Cardiac muscle cell (in vitro differentiated cells and primary cell): ENCODE measurements around the gene PPM1H. TPM values are rescaled to one million over a fixed set of nuclear protein-coding genes. Genes with fewer than 3 reads are reported as not detected.

Source experiments
- DNase-seq, 2 donors: peaks; one replicate each; pipeline versions ENCODE4 v3.0.0 to v3.0.0-alpha.2; 2010 to 2017; ENCODE audit warnings: low read depth in 1 of 2, low spot score in 1 of 2
- H3K27ac ChIP-seq: fragments of 200-600 bp; sonication (generic); 2 replicates; pipeline ENCODE4 v1.5.1; 2016
- H3K27me3 ChIP-seq: fragments of 200-600 bp; sonication (generic); 2 replicates; pipeline ENCODE4 v1.6.0; 2016; ENCODE audit warnings: control low read depth
- H3K36me3 ChIP-seq: fragments of 200-600 bp; sonication (generic); 2 replicates; pipeline ENCODE4 v1.5.1; 2016; ENCODE audit warnings: control low read depth
- H3K4me1 ChIP-seq: fragments of 200-600 bp; sonication (generic); 2 replicates; pipeline ENCODE4 v1.8.1; 2017; ENCODE audit warnings: low read depth, mild to moderate bottlenecking, mixed run types
- H3K4me3 ChIP-seq: fragments of 200-600 bp; sonication (generic); 2 replicates; pipeline ENCODE4 v1.5.1; 2016; ENCODE audit warnings: mild to moderate bottlenecking
- H3K9me3 ChIP-seq: fragments of 200-600 bp; sonication (generic); 2 replicates; pipeline ENCODE4 v1.5.1; 2017; ENCODE audit warnings: low read depth, mild to moderate bottlenecking, control low read depth
- polyA plus RNA-seq: library from polyadenylated mRNA; unstranded; fragments of >200 nt; fragmentation: Nextera tagmentation; extraction: Ambion mirVana; gene quantifications from 2 replicates; pipeline ENCODE4 v1.2.1, GENCODE V29; 2016
- total RNA-seq: library from RNA; depleted of rRNA; stranded (reverse); fragments of >200 nt; gene quantifications from 2 replicates; pipeline ENCODE4 v1.2.3, GENCODE V29; 2016
- TF ChIP-seq, protein P1 (sequence below): IDR thresholded peaks from 2 replicates; pipeline ENCODE4 v1.5.1; 2012; ENCODE audit warnings: low read depth, mild to moderate bottlenecking, low read length

Gene PPM1H
- total and polyA plus RNA-seq, 2 experiments from 2014 or later, result 2.9 to 3.3 TPM

DNA sequence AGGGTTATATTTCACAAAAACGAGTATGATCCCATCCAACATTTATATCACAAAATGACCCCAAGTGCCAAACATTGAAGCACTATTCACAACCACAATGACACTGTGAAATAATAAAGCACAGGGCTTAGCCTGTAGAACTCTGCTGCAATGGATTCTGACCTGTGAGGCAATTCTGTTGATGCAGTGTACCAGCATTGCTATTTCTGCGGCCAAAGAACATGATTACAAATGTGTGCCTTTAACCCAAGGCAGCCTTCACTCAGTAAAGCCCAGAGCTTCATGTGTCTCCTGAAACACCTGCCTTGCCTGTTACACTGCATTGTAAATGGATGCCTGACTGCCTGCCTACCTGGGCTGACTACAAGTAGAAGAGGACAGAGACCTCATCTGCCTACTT, 158.0 kb downstream of the PPM1H start:
- Histone ChIP-seq H3K36me3 (no peaks in the 10 kb centered on the region), H3K27ac (no peak overlapping the region), H3K9me3 (no peaks in the 10 kb centered on the region), H3K27me3 (no peaks in the 10 kb centered on the region), H3K4me3 (no peak overlapping the region), H3K4me1 (no peaks in the 10 kb centered on the region)
- TF ChIP-seq, protein P1, sequence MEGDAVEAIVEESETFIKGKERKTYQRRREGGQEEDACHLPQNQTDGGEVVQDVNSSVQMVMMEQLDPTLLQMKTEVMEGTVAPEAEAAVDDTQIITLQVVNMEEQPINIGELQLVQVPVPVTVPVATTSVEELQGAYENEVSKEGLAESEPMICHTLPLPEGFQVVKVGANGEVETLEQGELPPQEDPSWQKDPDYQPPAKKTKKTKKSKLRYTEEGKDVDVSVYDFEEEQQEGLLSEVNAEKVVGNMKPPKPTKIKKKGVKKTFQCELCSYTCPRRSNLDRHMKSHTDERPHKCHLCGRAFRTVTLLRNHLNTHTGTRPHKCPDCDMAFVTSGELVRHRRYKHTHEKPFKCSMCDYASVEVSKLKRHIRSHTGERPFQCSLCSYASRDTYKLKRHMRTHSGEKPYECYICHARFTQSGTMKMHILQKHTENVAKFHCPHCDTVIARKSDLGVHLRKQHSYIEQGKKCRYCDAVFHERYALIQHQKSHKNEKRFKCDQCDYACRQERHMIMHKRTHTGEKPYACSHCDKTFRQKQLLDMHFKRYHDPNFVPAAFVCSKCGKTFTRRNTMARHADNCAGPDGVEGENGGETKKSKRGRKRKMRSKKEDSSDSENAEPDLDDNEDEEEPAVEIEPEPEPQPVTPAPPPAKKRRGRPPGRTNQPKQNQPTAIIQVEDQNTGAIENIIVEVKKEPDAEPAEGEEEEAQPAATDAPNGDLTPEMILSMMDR, result no peak
- no peak for DNase-seq

DNA sequence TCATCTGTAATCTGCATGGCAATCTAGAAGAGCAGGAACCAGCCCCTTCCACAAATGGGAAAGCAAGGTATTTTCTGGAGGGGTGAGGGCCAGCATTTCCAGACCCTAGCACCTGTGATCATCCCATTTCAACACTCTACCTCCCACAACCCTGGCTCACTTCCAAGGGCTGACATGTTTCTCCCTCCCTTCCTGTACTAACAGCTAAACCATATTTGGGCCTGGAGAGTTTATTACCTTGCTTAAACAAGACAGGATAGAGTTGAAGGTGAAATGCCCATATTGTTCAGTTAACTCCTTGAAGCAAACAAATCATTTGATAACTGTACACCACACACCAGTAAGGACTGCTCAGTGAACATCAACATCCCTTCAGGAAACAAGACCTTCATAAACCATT, 158.4 kb downstream of the PPM1H start:
- Histone ChIP-seq H3K4me1 (no peaks in the 10 kb centered on the region), H3K36me3 (no peaks in the 10 kb centered on the region), H3K27ac (no peak overlapping the region), H3K4me3 (no peak overlapping the region), H3K27me3 (no peaks in the 10 kb centered on the region), H3K9me3 (no peaks in the 10 kb centered on the region)
- no peak for DNase-seq
- TF ChIP-seq, protein P1, result no peak

DNA sequence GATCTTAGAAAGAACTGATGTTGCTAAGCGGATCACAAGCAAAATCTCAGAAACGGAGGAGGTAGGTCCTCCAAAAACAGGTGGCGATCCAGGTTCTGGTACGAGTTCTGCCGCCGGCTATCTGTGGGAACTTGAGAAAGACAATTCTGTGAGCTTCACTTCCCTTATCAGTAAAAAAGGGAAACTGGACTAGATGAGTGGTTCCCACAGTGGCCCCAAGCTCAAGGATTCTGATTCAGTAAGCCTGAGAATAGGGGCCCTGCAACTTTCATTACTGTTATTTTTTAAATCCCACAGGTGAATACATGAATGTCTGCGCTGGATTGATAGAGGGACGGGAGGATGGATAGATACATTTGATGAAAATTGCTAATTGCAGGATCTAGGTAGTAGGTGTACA, 160.2 kb downstream of the PPM1H start:
- TF ChIP-seq, protein P1, result no peak
- Histone ChIP-seq H3K36me3 (no peaks in the 10 kb centered on the region), H3K27me3 (no peaks in the 10 kb centered on the region), H3K27ac (no peak overlapping the region), H3K9me3 (no peaks in the 10 kb centered on the region), H3K4me3 (no peak overlapping the region), H3K4me1 (no peaks in the 10 kb centered on the region)
- no peak for DNase-seq

DNA sequence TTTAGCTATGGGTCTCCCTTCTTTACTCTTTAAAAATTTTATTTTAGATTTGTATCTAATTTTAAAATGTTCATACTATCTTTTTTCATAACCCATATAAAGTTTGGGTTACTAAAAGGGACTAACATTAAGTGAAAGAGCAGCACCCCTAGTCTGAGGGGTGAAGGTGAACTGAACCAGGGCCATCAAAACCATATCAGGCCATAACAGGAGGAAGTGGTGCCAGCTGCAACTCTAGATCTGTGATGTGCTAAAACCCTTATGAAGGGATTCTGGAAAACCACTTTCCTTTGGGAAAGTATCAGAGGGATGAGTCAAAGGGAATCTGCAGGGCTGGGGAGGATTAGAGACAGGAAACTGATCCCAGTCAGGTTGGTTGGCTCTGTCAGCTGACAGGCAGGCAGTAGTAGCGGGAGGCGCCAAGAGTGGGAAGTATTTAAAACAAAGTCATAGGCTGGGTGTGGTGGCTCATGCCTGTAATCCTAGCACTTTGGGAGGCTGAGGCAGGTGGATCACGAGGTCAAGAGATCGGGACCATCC, 162.5 kb downstream of the PPM1H start:
- no peaks in the 10 kb centered on the region for H3K4me1 ChIP-seq
- peak in 1 of 2 donors; percentile 19 for DNase-seq
- no peak overlapping the region for H3K4me3 ChIP-seq
- H3K9me3 ChIP-seq, result no peaks in the 10 kb centered on the region
- H3K27me3 ChIP-seq, result no peaks in the 10 kb centered on the region
- TF ChIP-seq, protein P1, result no peak
- H3K27ac ChIP-seq, result no peak overlapping the region
- H3K36me3 ChIP-seq, result no peaks in the 10 kb centered on the region

DNA sequence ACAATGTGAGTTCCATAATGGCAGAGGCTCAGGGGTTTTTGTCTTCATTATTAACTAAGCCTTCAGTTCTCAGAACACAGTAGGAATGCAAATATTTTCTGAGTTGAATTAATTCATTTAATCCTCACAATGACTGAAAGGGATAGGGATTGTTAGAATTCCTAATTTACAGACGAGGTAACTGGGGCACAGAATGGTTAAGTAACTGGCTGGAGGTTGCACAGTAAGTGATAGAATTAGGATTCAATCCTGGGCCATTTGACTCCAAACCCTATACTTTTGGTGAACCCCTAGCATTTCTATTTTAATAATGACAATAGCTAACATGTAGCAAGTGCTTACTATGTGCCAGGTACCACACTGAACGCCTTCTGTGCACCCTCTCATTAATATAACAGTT, 163.1 kb downstream of the PPM1H start:
- no peaks in the 10 kb centered on the region for H3K9me3 ChIP-seq
- no peak overlapping the region for H3K4me3 ChIP-seq
- no peak for DNase-seq
- no peaks in the 10 kb centered on the region for H3K27me3 ChIP-seq
- H3K36me3 ChIP-seq, result no peaks in the 10 kb centered on the region
- no peak overlapping the region for H3K27ac ChIP-seq
- H3K4me1 ChIP-seq, result no peaks in the 10 kb centered on the region
- TF ChIP-seq, protein P1, result no peak

DNA sequence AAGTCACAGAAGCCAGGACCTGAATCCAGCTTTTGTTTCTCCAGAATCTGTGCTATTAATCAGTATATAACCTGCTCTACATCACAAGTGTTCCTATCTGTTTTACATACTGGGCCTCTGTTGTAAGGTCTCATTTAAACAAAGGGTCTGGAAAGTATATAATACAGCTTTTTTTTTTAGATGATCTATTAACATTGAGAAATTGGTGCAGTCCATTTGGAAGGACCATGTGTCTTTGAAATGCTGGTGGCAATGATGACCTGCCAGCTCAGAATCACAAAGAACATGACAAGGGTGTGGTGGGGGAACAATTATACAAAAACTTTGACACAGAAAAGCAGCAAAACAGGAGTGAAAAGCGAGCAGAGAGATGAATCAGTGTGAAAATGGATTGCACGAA, 164.6 kb downstream of the PPM1H start:
- H3K36me3 ChIP-seq, result no peaks in the 10 kb centered on the region
- TF ChIP-seq, protein P1, result no peak
- no peaks in the 10 kb centered on the region for H3K27me3 ChIP-seq
- no peaks in the 10 kb centered on the region for H3K4me1 ChIP-seq
- no peak for DNase-seq
- no peak overlapping the region for H3K27ac ChIP-seq
- H3K4me3 ChIP-seq, result no peak overlapping the region
- no peaks in the 10 kb centered on the region for H3K9me3 ChIP-seq
